ENCODE data around the gene UNC79.

The UNC79 gene

GRCh38 chr14:93712838-93713724 is 282.3 kb downstream of the UNC79 start:
- DNase-seq = no peak

- DNase-seq = no peak
Observed at GRCh38 chr14:93713726-93714405, 283.1 kb downstream of the UNC79 start.

GRCh38 chr14:93714605-93715004 is 283.9 kb downstream of the UNC79 start:
- no peak for DNase-seq

- DNase-seq = no peak
Observed at GRCh38 chr14:93715279-93715927, 284.7 kb downstream of the UNC79 start.

GRCh38 chr14:93716002-93716745 is 285.4 kb downstream of the UNC79 start:
- no peak for DNase-seq

- DNase-seq = no peak
Observed at GRCh38 chr14:93716746-93717667, 286.3 kb downstream of the UNC79 start.

GRCh38 chr14:93717668-93718320 is 287.1 kb downstream of the UNC79 start:
- DNase-seq = no peak

- DNase-seq = no peak
Observed at GRCh38 chr14:93719256-93719655, 288.5 kb downstream of the UNC79 start.

- no peak for DNase-seq
Observed at GRCh38 chr14:93720076-93720815, 289.5 kb downstream of the UNC79 start.

- no peak for DNase-seq
Observed at GRCh38 chr14:93720981-93721483, 290.3 kb downstream of the UNC79 start.

- DNase-seq = no peak
Observed at GRCh38 chr14:93723001-93723400, 292.3 kb downstream of the UNC79 start.

GRCh38 chr14:93725002-93725582 is 294.4 kb downstream of the UNC79 start:
- no peak for DNase-seq

GRCh38 chr14:93725993-93726392 is 295.3 kb downstream of the UNC79 start:
- DNase-seq = no peak

- no peak for DNase-seq
Observed at GRCh38 chr14:93727039-93727740, 296.5 kb downstream of the UNC79 start.

- no peak for DNase-seq
Observed at GRCh38 chr14:93727917-93728650, 297.3 kb downstream of the UNC79 start.

GRCh38 chr14:93728651-93729016 is 297.9 kb downstream of the UNC79 start:
- DNase-seq = no peak

- no peak for DNase-seq
Observed at GRCh38 chr14:93729993-93730392, 299.3 kb downstream of the UNC79 start.

GRCh38 chr14:93731753-93732152 is 301.0 kb downstream of the UNC79 start:
- DNase-seq = no peak

- DNase-seq = no peak
Observed at GRCh38 chr14:93732524-93732923, 301.8 kb downstream of the UNC79 start.
